OCI-LY3 (cell line): ENCODE results near the gene ANXA4.
"Not testable (repeated sequence)": the region's sequence is repeated elsewhere in the genome, so short reads cannot be mapped to it uniquely, and the experiment has no call there.

ENCODE experiments used
- H2AFZ ChIP-seq: fragments of 200-600, 300-600 bp; shearing (Covaris generic); 2 replicates; pipeline ENCODE4 v1.6.0; 2014; ENCODE audit warnings: antibody characterized with exemption, low read depth, low read length
- H3K27ac ChIP-seq: fragments of 200-600, 300-600 bp; sonication (generic); 2 replicates; pipeline ENCODE4 v1.5.1; 2014; ENCODE audit warnings: mild to moderate bottlenecking, low read length, moderate library complexity, mixed read lengths
- H3K27me3 ChIP-seq: fragments of 200-600, 300-600 bp; sonication (generic); 2 replicates; pipeline ENCODE4 v1.6.1; 2014; ENCODE audit warnings: low read depth, low read length, mixed read lengths
- H3K36me3 ChIP-seq: fragments of 200-600, 300-600 bp; sonication (generic); replicated peaks from 2 replicates; pipeline ENCODE3; 2014; ENCODE audit warnings: low read depth, low read length, mixed read lengths
- H3K4me1 ChIP-seq: fragments of 300-600, 200-600 bp; sonication (generic); 2 replicates; pipeline ENCODE4 v1.6.1; 2014; ENCODE audit warnings: low read length, mixed read lengths
- H3K4me2 ChIP-seq: fragments of 200-600, 300-600 bp; sonication (generic); 2 replicates; pipeline ENCODE4 v1.6.1; 2014; ENCODE audit warnings: low read length, mixed read lengths
- H3K4me3 ChIP-seq: fragments of 300-600, 200-600 bp; sonication (generic); 2 replicates; pipeline ENCODE4 v1.5.1; 2014; ENCODE audit warnings: antibody characterized with exemption, mild to moderate bottlenecking, low read length, moderate library complexity
- H3K79me2 ChIP-seq: fragments of 300-600, 200-600 bp; shearing (Covaris generic); 2 replicates; pipeline ENCODE4 v1.6.1; 2014; ENCODE audit warnings: mild to moderate bottlenecking, low read length, mixed read lengths
- H3K9ac ChIP-seq: fragments of 300-600, 200-600 bp; shearing (Covaris generic); 2 replicates; pipeline ENCODE4 v1.6.0; 2014; ENCODE audit warnings: mild to moderate bottlenecking, low read length, moderate library complexity
- H3K9me3 ChIP-seq: fragments of 200-600, 300-600 bp; shearing (Covaris generic); 2 replicates; pipeline ENCODE4 v1.6.1; 2014; ENCODE audit warnings: low read length, mixed read lengths; ENCODE audit not compliant: insufficient read depth
- H4K20me1 ChIP-seq: fragments of 200-600, 300-600 bp; sonication (generic); 2 replicates; pipeline ENCODE4 v1.6.1; 2016; ENCODE audit warnings: low read length, mixed read lengths; ENCODE audit not compliant: insufficient read depth
- EZH2phosphoT487 ChIP-seq: fragments of 200-600 bp; shearing (Covaris generic); IDR thresholded peaks from 2 replicates; pipeline ENCODE4 v1.6.1; 2018; ENCODE audit warnings: antibody characterized with exemption, mixed run types, low read depth
- TF ChIP-seq, protein P1 (sequence below): fragments of 200-600, 300-600 bp; sonication (generic); IDR thresholded peaks from 2 replicates; pipeline ENCODE4 v1.5.1; 2014; ENCODE audit warnings: antibody characterized with exemption, low read length, low read depth

ANXA4 gene

DNA sequence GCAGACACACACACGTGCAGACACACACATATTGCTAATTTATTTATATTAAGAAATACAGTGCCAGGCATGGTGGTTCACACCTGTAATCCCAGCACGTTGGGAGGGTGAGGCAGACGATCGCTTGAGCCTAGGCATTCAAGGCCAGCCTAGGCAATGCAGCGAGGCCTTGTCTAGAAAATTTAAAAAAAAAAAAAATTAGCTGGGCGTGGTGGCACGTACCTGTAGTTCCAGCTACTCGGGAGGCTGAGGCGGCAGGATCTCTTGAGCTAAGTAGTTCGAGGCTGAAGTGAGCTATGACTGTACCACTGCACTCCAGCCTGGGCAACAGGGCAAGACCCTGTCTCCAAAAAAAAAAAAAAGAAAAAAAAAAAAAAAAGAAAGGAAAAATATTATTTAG is 28.8 kb downstream of the ANXA4 start:
- H3K9me3 ChIP-seq, result no peaks in the 10 kb centered on the region
- H3K79me2 ChIP-seq, result no peaks in the 10 kb centered on the region
- H4K20me1 ChIP-seq, result no peaks in the 10 kb centered on the region
- H3K4me3 ChIP-seq, result no peak overlapping the region
- H2AFZ ChIP-seq, result no peak overlapping the region
- no peak overlapping the region for H3K27ac ChIP-seq
- H3K9ac ChIP-seq, result no peak overlapping the region
- TF ChIP-seq, protein P1, sequence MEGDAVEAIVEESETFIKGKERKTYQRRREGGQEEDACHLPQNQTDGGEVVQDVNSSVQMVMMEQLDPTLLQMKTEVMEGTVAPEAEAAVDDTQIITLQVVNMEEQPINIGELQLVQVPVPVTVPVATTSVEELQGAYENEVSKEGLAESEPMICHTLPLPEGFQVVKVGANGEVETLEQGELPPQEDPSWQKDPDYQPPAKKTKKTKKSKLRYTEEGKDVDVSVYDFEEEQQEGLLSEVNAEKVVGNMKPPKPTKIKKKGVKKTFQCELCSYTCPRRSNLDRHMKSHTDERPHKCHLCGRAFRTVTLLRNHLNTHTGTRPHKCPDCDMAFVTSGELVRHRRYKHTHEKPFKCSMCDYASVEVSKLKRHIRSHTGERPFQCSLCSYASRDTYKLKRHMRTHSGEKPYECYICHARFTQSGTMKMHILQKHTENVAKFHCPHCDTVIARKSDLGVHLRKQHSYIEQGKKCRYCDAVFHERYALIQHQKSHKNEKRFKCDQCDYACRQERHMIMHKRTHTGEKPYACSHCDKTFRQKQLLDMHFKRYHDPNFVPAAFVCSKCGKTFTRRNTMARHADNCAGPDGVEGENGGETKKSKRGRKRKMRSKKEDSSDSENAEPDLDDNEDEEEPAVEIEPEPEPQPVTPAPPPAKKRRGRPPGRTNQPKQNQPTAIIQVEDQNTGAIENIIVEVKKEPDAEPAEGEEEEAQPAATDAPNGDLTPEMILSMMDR, result no peak
- no peak for TF ChIP-seq EZH2phosphoT487
- H3K4me2 ChIP-seq, result no peak overlapping the region
- H3K27me3 ChIP-seq, result no peaks in the 10 kb centered on the region
- H3K4me1 ChIP-seq, result peaks cover 34% of the 10 kb centered on the region
- no peaks in the 10 kb centered on the region for H3K36me3 ChIP-seq

DNA sequence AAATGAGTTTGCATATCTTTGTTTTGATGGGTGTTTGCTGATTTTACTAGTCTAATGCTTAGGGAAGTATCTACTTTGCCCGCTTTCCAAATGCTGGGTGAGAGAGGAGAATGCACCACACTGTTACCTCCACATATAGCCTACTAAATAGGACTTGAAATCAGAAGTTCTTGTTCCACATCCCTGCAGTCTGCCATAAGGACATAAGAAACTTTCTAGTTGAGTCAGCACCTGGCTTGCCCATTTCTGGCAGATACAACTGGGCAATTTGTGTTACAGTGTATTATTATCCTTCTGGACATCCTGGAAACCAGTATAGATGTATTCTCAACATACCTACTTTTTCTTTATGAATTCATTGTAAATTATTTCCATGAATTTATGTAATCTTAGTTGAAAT is 29.5 kb downstream of the ANXA4 start:
- H3K27me3 ChIP-seq, result no peaks in the 10 kb centered on the region
- H3K9me3 ChIP-seq, result no peaks in the 10 kb centered on the region
- H3K4me3 ChIP-seq, result no peak overlapping the region
- no peak overlapping the region for H3K4me2 ChIP-seq
- H3K9ac ChIP-seq, result no peak overlapping the region
- no peak overlapping the region for H2AFZ ChIP-seq
- H3K4me1 ChIP-seq, result peaks cover 40% of the 10 kb centered on the region
- no peaks in the 10 kb centered on the region for H4K20me1 ChIP-seq
- H3K79me2 ChIP-seq, result no peaks in the 10 kb centered on the region
- TF ChIP-seq EZH2phosphoT487, result no peak
- TF ChIP-seq, protein P1, result no peak
- H3K27ac ChIP-seq, result no peak overlapping the region
- peaks cover 4% of the 10 kb centered on the region for H3K36me3 ChIP-seq

DNA sequence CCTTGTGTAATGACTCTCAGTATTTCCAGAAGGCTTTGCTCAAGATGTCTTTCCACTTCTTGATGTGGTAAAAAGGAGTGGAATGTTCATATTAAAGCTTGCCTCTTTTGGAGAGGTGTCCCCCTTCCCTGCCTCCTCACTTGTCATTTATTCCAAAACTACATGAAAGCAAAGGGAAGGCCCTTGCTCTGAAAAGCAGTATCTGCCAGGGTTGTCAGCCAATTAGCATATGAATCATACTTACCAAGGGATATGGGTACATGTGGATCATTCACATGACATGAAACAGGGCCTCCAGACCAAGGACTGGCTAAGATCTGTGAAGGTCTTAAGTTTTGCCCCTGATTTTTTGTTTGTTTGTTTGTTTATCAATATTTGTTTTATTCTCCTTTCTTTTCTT is 31.3 kb downstream of the ANXA4 start:
- H3K27ac ChIP-seq, result no peak overlapping the region

DNA sequence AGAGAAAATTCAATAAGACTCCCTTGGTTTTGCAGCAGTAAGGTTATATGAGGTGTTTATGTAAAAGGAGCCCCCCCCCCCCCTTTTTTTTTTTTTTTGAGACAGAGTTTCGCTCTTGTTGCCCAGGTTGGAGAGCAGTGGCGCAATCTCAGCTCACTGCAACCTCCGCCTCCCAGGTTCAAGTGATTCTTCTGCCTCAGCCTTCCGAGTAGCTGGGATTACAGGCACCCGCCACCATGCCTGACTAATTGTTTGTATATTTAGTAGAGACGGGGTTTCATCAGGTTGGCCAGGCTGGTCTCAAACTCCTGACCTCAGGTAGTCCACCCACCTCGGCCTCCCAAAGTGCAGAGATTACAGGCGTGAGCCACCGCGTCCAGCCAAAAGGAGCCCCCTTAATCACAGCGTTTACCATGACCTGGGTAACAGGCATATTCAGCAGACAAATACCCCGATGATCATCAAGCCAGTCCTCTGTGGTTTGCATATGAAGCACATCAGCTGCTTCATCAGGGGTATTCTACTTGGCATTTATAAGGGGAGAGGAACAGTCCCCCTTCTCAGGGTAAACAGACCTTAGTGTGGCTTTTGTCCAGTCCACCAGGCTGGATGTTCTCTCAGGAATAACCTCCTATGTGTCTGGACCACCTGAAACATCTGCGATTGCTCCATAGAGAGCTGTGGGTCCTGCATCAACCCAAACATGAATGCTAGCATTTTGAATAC is 32.5 kb downstream of the ANXA4 start:
- H3K36me3 ChIP-seq, H3K27me3 ChIP-seq, H3K79me2 ChIP-seq, H3K9me3 ChIP-seq, H4K20me1 ChIP-seq: not testable (repeated sequence)
- H3K4me2 ChIP-seq, result peak overlapping the region; percentile 77
- H3K9ac ChIP-seq, result peak overlapping the region; percentile 13
- H3K27ac ChIP-seq, result peak overlapping the region; percentile 68
- peak overlapping the region; percentile 4; the same call in 1 of the 2 replicates for H2AFZ ChIP-seq
- H3K4me1 ChIP-seq, result peaks cover 42% of the 10 kb centered on the region
- peak overlapping the region; percentile 54 for H3K4me3 ChIP-seq

More for the DNA sequence above, 31.3 kb downstream of the ANXA4 start:
- Histone ChIP-seq H3K9ac (no peak overlapping the region), H3K27me3 (no peaks in the 10 kb centered on the region), H2AFZ (no peak overlapping the region), H3K36me3 (peaks cover 4% of the 10 kb centered on the region), H4K20me1 (no peaks in the 10 kb centered on the region), H3K4me2 (no peak overlapping the region), H3K4me1 (peaks cover 42% of the 10 kb centered on the region), H3K9me3 (no peaks in the 10 kb centered on the region), H3K4me3 (no peak overlapping the region), H3K79me2 (no peaks in the 10 kb centered on the region)
- TF ChIP-seq, protein P1, result no peak
- no peak for TF ChIP-seq EZH2phosphoT487
